GM18909 (cell line): Measurements from ENCODE around the gene RGS6.
"Not testable (repeated sequence)": the region's sequence is repeated elsewhere in the genome, so short reads cannot be mapped to it uniquely, and the experiment has no call there.

Source experiments
- ATAC-seq: cut with Tn5 transposase; IDR thresholded peaks from one replicate; pipeline ENCODE4 v1.9.1; 2021; ENCODE audit warnings: mild to moderate bottlenecking; ENCODE audit not compliant: unreplicated experiment, poor library complexity

Gene RGS6

GRCh38 chr14:72476657-72477499 is 544.6 kb downstream of the RGS6 start:
- peak; percentile 85 for ATAC-seq

GRCh38 chr14:72477578-72477977 is 545.3 kb downstream of the RGS6 start:
- ATAC-seq, result not testable (repeated sequence)

DNA sequence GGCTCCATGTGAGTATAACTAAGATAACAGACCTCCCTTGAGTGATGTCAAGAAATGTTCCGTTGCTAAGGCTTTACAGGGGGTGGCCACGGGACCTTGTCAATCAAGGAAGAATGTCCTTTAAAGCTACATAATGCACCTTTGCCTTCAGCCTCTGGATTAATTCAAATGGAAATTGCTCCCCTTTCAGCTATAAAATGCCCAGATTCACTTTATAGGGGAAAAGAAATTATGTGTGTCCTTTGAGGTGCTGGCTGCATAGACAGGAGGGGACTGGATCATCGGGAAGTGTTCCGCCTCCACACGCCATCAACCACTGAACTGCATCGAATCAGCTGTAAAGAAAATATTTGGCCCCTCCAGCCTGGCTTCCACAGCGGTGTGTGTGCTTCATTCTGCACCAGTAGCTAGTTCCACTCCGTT is 546.3 kb downstream of the RGS6 start:
- ATAC-seq, result no peak

DNA sequence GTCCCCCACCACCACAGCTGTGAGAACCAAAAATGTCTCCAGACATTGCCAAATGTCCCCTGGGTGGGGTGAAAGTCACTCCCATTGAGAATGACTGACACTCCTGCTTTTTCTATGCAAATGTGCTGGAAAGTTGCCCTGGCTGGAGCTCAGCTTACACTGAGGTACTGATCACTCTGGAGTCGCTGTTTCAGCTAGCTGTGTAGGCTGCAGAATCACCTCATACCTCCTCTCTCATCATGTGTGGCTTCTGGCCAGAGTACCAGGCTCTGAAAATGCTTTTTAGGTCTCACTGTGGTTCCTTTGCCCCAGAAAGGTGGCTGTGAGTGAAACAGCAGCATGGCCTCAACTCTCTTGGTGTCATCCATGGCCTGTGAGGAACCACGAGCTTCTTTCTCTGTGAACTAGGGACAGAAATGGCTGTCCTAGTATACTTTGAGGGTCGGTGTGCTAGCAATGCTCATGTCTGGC is 547.3 kb downstream of the RGS6 start:
- no peak for ATAC-seq

DNA sequence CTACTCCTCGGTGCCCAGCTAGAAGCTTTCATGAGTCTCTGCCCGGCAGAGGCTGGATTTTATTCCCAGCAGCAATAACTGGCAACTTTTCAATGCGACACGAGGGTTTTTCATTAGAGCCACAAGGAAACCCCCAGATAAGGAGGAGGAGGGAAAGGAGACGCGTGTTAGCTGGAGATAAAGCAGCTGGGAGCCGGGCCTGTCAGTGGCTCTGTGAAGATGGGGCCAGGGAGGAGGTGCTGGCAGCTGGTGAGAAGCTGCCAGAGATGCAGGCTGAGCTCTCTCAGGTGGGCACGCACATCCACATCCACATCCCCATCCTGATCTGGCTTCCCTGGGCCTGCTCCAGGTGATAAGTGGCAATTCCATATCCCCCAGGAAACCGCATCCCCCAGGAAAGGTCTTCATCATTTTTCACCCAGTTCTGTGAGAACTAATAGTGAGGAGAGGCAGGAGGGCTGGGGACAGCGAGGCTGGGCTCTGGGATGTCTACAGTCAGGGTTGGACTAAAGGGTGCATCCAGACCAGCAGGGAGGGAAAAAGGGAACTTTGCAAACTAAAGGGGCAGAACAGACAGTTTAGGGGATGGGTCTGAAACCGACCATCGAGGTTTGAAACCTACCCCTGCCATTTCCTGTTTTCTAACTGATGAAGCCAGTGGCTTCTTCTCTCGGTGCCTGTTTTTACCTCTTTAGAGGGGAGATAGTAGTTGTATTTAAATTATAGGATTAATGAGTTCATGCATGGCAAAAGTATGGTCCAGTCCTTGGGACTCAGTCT is 548.4 kb downstream of the RGS6 start:
- no peak for ATAC-seq

DNA sequence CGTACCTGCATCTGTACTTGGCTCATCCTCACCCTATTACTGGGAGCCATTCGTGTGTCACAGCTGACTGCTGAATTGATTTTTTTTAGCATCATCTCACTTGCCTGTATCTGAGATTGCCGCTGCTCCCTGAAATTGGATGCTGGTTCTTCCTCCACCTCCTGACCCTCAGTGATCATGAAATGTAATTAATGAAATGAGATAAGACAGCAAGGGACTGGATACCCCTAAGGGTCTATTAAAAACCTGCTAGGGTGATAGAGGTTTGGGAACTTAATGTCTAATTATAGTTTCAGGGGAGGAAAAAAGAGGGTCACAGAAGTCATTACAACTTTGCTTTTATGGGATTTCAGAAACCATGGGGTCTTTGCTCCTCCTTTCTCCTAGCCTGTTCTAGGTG is 551.1 kb downstream of the RGS6 start:
- ATAC-seq, result no peak

GRCh38 chr14:72485695-72486094 is 553.5 kb downstream of the RGS6 start:
- no peak for ATAC-seq

- no peak for ATAC-seq
Measured at GRCh38 chr14:72488514-72488913, 556.3 kb downstream of the RGS6 start.

DNA sequence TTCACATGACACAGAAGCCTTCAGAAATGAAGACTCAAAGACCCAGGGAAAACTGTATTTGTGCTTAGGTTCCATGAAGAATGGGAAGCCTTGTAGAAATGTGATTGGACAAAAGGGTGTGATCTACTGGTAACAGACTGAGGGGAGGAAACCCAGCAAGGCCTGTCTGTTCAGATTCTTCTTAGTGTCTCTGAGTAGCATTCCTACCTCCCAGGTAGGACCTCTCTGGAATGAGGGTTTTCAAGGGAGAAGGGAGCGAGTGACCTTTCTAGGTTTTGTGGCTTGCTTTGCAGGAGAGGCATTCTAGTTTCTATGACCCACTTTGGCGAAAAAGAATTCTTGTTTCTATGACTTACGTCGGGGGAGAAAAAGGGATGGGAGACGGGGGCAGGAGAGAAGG is 560.0 kb downstream of the RGS6 start:
- ATAC-seq, result no peak

DNA sequence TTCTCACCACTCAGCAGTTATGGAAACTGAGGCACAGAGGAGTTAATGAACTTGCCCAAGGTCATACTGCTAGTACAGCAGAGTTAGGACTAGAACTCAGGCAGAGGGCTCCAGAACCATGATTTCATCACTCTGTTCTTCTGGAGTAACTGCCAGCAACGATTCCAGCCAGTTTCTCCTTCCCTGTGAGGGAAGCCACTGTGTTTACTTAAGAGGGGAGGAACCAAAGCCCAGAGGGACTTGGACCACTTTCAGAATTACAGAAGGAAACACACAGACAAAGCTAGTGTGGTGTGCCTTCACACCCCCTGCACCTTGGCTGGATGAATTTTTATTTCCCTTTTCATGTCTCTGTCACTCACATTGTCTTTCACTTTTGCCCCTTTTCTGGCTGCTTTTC is 563.4 kb downstream of the RGS6 start:
- no peak for ATAC-seq

DNA sequence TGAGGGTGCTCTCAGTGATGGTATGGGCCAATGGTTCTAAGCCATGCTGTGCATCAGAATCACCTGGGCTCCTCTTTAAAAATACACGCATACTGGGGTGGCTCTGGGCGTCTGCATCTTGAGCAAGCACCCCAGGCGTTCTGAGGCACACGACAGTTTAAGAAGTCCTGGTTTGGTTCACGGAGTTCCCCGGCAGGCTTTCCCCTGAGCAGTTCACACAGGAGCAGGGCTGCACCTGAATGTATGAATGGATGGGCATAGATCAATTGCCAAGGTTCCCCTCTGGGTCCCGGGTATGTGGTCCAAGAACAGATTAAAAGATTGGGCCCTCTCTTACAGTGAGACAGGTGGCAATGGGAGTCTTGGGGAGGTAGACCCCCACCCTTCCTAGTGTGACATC is 566.4 kb downstream of the RGS6 start:
- ATAC-seq, result no peak

DNA sequence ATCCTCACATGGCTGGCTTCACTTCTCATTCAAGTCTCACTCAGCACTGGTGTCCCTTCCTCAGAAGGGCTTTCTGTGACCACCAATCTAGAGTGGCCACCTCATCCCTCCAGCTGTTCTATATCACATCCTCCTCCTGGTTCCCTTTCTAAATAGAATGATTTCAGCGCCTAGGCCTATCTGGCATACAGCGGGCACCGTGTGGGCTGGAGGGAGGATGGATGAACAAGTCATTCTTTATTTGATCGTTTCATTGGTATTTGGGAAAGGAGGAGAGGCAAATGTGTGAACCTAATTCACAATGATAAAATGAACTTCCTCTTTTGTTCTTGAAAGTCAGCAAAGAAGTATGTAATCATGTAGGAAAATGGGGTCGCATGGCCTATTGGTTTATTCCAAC is 567.5 kb downstream of the RGS6 start:
- no peak for ATAC-seq

DNA sequence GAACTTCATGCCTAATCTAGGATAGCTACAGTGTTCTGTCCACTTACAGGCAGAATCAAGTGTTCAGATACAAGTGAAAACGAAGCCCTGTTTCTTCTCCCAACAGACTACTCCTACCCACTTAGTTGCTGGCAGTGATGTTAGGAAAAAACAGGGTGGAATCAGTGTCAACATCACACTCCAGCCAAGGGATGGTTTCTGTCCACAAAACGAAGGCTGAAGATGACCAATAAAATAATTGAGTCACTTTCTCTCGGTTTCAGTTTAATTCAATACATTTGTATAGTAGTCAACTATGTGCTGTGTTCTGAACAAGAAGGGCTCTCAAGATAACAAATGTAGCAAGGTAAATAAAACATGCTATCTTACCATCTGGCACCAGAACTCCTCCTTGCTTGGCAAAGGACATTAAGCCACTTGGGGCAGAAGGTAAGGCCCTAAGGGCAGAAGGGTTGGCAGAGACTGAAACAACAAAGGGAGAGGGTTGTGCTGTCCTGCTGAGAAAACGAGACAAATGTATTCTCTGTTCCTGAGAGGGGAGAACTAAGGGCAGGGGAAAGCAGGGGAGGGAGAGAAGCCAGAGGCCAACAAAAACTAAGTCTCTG is 568.1 kb downstream of the RGS6 start:
- no peak for ATAC-seq

GRCh38 chr14:72501439-72501838 is 569.2 kb downstream of the RGS6 start:
- ATAC-seq, result no peak

DNA sequence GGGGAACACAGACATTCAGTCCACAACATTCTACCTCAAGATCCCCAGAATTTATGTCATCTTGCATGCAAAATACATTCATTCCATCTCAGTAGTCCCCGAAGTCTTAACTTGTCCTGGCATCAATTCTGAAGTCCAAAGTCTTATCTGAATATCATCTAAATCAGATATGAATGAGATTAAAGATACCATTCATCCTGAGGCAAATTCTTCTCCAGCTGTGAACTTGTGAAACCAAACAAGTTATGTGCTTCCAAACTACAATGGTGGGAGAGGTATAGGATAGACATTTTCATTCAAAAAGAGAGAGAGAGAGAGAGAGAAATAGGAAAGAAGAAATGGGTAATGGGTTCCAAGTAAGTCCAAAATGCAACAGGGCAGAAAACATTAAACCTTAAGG is 571.0 kb downstream of the RGS6 start:
- ATAC-seq, result no peak

DNA sequence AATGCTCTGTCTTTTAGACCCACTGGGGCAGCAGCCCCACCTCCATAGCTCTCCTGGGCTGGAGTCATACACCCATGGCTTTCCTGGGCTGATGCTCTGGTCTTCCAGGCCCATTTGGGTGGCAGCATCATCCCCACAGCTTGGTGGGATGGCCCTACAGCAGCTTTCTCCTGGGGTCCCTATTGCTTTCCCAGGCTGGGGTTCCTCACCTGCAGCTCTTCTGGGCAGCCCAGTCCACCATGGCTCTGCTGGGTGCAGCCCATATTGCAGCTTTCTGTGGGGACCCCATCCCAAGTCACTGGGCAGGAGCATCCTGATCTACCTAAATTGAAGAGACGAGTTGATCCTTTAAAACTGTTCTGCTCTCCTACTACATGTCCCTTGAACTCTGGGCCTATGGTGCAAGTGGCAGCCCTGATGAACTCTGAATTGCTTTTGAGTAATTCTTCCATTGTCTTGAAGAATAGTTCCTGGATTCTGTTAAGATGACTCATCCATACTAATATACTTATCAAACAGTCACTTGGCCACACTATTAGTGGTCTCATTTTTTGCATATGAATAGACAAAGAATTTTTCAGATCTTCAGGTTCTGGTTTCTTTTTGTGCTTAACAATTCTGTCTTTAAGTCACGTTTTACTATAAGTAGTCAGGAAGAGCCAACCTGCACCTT is 571.6 kb downstream of the RGS6 start:
- ATAC-seq, result no peak

GRCh38 chr14:72510566-72510965 is 578.3 kb downstream of the RGS6 start:
- ATAC-seq, result no peak

DNA sequence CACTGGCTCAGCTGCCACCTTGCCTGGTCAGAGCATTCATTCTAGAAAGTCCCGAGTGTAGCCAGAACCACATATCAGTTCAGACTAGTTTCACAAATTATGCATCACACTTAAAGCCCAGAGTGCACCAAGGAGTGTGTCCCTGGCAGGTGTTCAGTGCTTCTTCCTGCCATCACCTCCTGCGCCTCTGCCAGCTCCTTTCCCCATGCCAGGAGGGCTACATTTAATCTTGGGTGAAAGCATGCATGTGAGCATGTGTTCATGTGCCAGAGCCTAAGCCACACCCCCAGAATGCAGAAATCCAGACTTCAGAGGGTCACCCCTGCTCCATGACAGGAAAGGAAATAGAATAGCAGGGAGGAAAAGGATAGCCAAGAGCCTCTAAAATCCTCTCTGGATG is 580.1 kb downstream of the RGS6 start:
- no peak for ATAC-seq

GRCh38 chr14:72512925-72513324 is 580.7 kb downstream of the RGS6 start:
- ATAC-seq, result no peak

GRCh38 chr14:72513346-72513745 is 581.1 kb downstream of the RGS6 start:
- ATAC-seq, result no peak
